Neuronal stem cell (in vitro differentiated cells): ENCODE measurements around the gene AMN.

ENCODE experiments used
- DNase-seq: peaks from one replicate; pipeline ENCODE4 v3.0.0-alpha.2; 2013; ENCODE audit warnings: low spot score
- H2AFZ ChIP-seq: one replicate; pipeline ENCODE4 v1.6.1; 2013; ENCODE audit warnings: mild to moderate bottlenecking, low read length, inconsistent platforms
- H2AK5ac ChIP-seq: 2 replicates; pipeline ENCODE4 v1.6.1; 2013; ENCODE audit warnings: low read depth, mild to moderate bottlenecking, inconsistent platforms, low read length, moderate library complexity, mixed read lengths
- H2BK120ac ChIP-seq: 2 replicates; pipeline ENCODE4 v1.6.1; 2013; ENCODE audit warnings: low read depth, mild to moderate bottlenecking, inconsistent platforms, low read length, moderate library complexity, mixed read lengths
- H2BK12ac ChIP-seq: one replicate; pipeline ENCODE4 v1.6.1; 2013; ENCODE audit warnings: low read length, inconsistent platforms
- H2BK15ac ChIP-seq: 2 replicates; pipeline ENCODE4 v1.6.1; 2013; ENCODE audit warnings: mild to moderate bottlenecking, low read length, inconsistent platforms, mixed read lengths
- H2BK5ac ChIP-seq: one replicate; pipeline ENCODE4 v1.6.1; 2013; ENCODE audit warnings: inconsistent platforms, mild to moderate bottlenecking, low read length, moderate library complexity
- H3K14ac ChIP-seq: one replicate; pipeline ENCODE4 v1.6.1; 2013; ENCODE audit warnings: low read length, inconsistent platforms
- H3K18ac ChIP-seq: 2 replicates; pipeline ENCODE4 v1.6.1; 2013; ENCODE audit warnings: low read length, inconsistent platforms
- H3K23ac ChIP-seq: 2 replicates; pipeline ENCODE4 v1.6.1; 2013; ENCODE audit warnings: low read depth, mild to moderate bottlenecking, mixed read lengths, low read length, inconsistent platforms; ENCODE audit not compliant: poor library complexity
- H3K27ac ChIP-seq: replicated peaks from 3 replicates; pipeline ENCODE4 v1.5.1; 2013; ENCODE audit warnings: low read length, inconsistent platforms
- H3K27me3 ChIP-seq, 3 experiments: 2 replicates each; pipeline ENCODE4 v1.6.1; 2013; ENCODE audit warnings: low read length in 3 of 3, mild to moderate bottlenecking in 2 of 3, inconsistent platforms in 1 of 3, low read depth in 1 of 3, mixed read lengths in 1 of 3, moderate library complexity in 1 of 3; ENCODE audit not compliant: control insufficient read depth in 3 of 3, insufficient read depth in 3 of 3
- H3K36me3 ChIP-seq, 2 donors: replicated peaks in 1 of 2; 2 replicates each; pipeline ENCODE4 v1.6.1; 2013; ENCODE audit warnings: low read length in 2 of 2; ENCODE audit not compliant: control insufficient read depth in 2 of 2, insufficient read depth in 2 of 2
- H3K4ac ChIP-seq: 2 replicates; pipeline ENCODE4 v1.6.1; 2013; ENCODE audit warnings: inconsistent platforms, mild to moderate bottlenecking, low read length, moderate library complexity
- H3K4me1 ChIP-seq, 2 donors: 1 replicate in 1 of 2; 2 replicates in 1 of 2; pipeline ENCODE4 v1.6.1; 2013; ENCODE audit warnings: low read length in 2 of 2, low read depth in 1 of 2; ENCODE audit not compliant: control insufficient read depth in 2 of 2, insufficient read depth in 1 of 2
- H3K4me2 ChIP-seq: one replicate; pipeline ENCODE4 v1.6.1; 2013; ENCODE audit warnings: mild to moderate bottlenecking, low read length, inconsistent platforms; ENCODE audit not compliant: insufficient read depth, poor library complexity, severe bottlenecking
- H3K4me3 ChIP-seq, 2 donors: 2 replicates each; pipeline ENCODE4 v1.5.1; 2013; ENCODE audit warnings: low read length in 2 of 2, mild to moderate bottlenecking in 2 of 2, inconsistent platforms in 1 of 2, moderate library complexity in 1 of 2
- H3K79me1 ChIP-seq: one replicate; pipeline ENCODE4 v1.6.1; 2013; ENCODE audit warnings: low read depth, mild to moderate bottlenecking, inconsistent platforms, low read length, moderate library complexity
- H3K9ac ChIP-seq: one replicate; pipeline ENCODE4 v1.6.1; 2013; ENCODE audit warnings: mild to moderate bottlenecking, low read depth, low read length, inconsistent platforms; ENCODE audit not compliant: poor library complexity
- H3K9me3 ChIP-seq, 2 donors: replicated peaks in 1 of 2; 2 replicates each; pipeline versions ENCODE3 to v1.6.1; 2013; ENCODE audit warnings: low read length in 2 of 2, mild to moderate bottlenecking in 2 of 2, inconsistent platforms in 1 of 2, low read depth in 1 of 2, mixed read lengths in 1 of 2, moderate library complexity in 1 of 2; ENCODE audit not compliant: control insufficient read depth in 2 of 2, insufficient read depth in 1 of 2
- H4K8ac ChIP-seq: one replicate; pipeline ENCODE4 v1.6.1; 2013; ENCODE audit warnings: low read depth, mild to moderate bottlenecking, inconsistent platforms, low read length, moderate library complexity
- H4K91ac ChIP-seq: one replicate; pipeline ENCODE4 v1.6.1; 2013; ENCODE audit warnings: low read length, low read depth, mild to moderate bottlenecking, inconsistent platforms; ENCODE audit not compliant: poor library complexity
- WGBS, 2 donors: extraction: QIAGEN DNeasy Blood & Tissue Kit; methylation state at CpG; one replicate each; pipeline ENCODE4 v1.1.7; 2013; ENCODE audit warnings: missing lambda C conversion rate in 2 of 2, mixed read lengths in 1 of 2; ENCODE audit not compliant: insufficient read length in 2 of 2, insufficient replicate concordance in 1 of 2; ENCODE audit errors: extremely low coverage in 2 of 2; 5-methylcytosine and 5-hydroxymethylcytosine counted together

The AMN gene

GRCh38 chr14:102905116-102906108, 17.1 kb upstream of the AMN start:
- WGBS, 2 donors: no CpG with 5 or more reads among the region's 38 CpGs
- H3K4me3 ChIP-seq: no peak overlapping the region

GRCh38 chr14:102906616-102907302, 15.7 kb upstream of the AMN start:
- Histone ChIP-seq H3K18ac (no peak overlapping the region), H4K91ac (no peak overlapping the region), H3K4me1 (no peaks in the 10 kb centered on the region), H2BK15ac (no peak overlapping the region), H3K4ac (no peak overlapping the region), H3K27ac (no peak overlapping the region), H3K14ac (no peak overlapping the region), H4K8ac (no peak overlapping the region), H2AK5ac (no peak overlapping the region), H2AFZ (no peak overlapping the region), H3K23ac (no peak overlapping the region), H3K4me3 (no peak overlapping the region), H2BK12ac (no peak overlapping the region), H2BK5ac (no peak overlapping the region), H3K4me2 (no peak overlapping the region), H3K79me1 (peaks cover 1% of the 10 kb centered on the region), H3K36me3 (peaks cover 15 to 48% of the 10 kb centered on the region in 2 donors), H3K27me3 (no peaks in the 10 kb centered on the region), H2BK120ac (no peak overlapping the region), H3K9ac (no peak overlapping the region), H3K9me3 (peaks cover 11 to 13% of the 10 kb centered on the region in 2 donors)
- WGBS, 2 donors: no CpG with 5 or more reads among the region's 30 CpGs
- DNase-seq: no peak

More at GRCh38 chr14:102905116-102906108, 17.1 kb upstream of the AMN start:
- H3K23ac ChIP-seq: no peak overlapping the region
- no peak overlapping the region for H3K27ac ChIP-seq
- no peak overlapping the region for H3K9ac ChIP-seq
- no peak overlapping the region for H2AFZ ChIP-seq
- no peak overlapping the region for H2BK5ac ChIP-seq
- H3K27me3 ChIP-seq: no peaks in the 10 kb centered on the region
- H4K91ac ChIP-seq: no peak overlapping the region
- no peak overlapping the region for H3K14ac ChIP-seq
- DNase-seq: no peak
- H2BK15ac ChIP-seq: no peak overlapping the region
- H2BK12ac ChIP-seq: no peak overlapping the region
- no peak overlapping the region for H3K4me2 ChIP-seq
- H3K9me3 ChIP-seq: peaks cover 11 to 13% of the 10 kb centered on the region in 2 donors
- H3K36me3 ChIP-seq: peaks cover 15 to 47% of the 10 kb centered on the region in 2 donors
- no peak overlapping the region for H2BK120ac ChIP-seq
- no peak overlapping the region for H4K8ac ChIP-seq
- no peaks in the 10 kb centered on the region for H3K79me1 ChIP-seq
- H3K18ac ChIP-seq: no peak overlapping the region
- H3K4ac ChIP-seq: no peak overlapping the region
- H2AK5ac ChIP-seq: no peak overlapping the region
- H3K4me1 ChIP-seq: no peaks in the 10 kb centered on the region

- Histone ChIP-seq H3K14ac (no peak overlapping the region), H3K79me1 (peaks cover 1% of the 10 kb centered on the region), H3K27me3 (no peaks in the 10 kb centered on the region), H2BK120ac (no peak overlapping the region), H3K9me3 (peaks cover 11 to 13% of the 10 kb centered on the region in 2 donors), H4K8ac (no peak overlapping the region), H2AFZ (no peak overlapping the region), H4K91ac (no peak overlapping the region), H2BK5ac (no peak overlapping the region), H3K4me1 (no peaks in the 10 kb centered on the region), H2AK5ac (peak overlapping the region; percentile 65), H3K18ac (no peak overlapping the region), H3K23ac (no peak overlapping the region), H3K27ac (no peak overlapping the region), H2BK15ac (no peak overlapping the region), H3K36me3 (peaks cover 15 to 50% of the 10 kb centered on the region in 2 donors), H3K9ac (peak overlapping the region; percentile 3), H3K4me3 (peak overlapping the region in 1 of 2 donors; percentile 32), H2BK12ac (no peak overlapping the region), H3K4me2 (no peak overlapping the region), H3K4ac (no peak overlapping the region)
- no peak for DNase-seq
- WGBS, 2 donors: no CpG with 5 or more reads among the region's 33 CpGs
Measured at GRCh38 chr14:102907303-102907844, 15.1 kb upstream of the AMN start.
